ENCODE results near the gene SKIL. TPM values are rescaled to one million over a fixed set of nuclear protein-coding genes. Genes with fewer than 3 reads are reported as not detected.

The SKIL gene
- total RNA-seq (2022; extraction: Qiagen RNA extraction), result 19.2 to 29.0 TPM (median 25.3 TPM) in 5 replicates

GRCh38 chr3:170357176-170358041 is at the start of gene SKIL:
Gene SKIL (plus strand): TSS chr3:170357715. CDS start chr3:170360332, 2,617 bp downstream.

GRCh38 chr3:170418422-170419398 is 61.2 kb downstream of the SKIL start, which contains the start of gene CLDN11:
Gene CLDN11 (plus strand): TSS chr3:170418868. CDS start chr3:170419067, 199 bp downstream.

Other genes with a start within 250 kb of the SKIL start
- 11.0 to 23.0 TPM (median 14.7 TPM) in 5 replicates for gene PHC3, start 176.0 kb upstream of the SKIL start, total RNA-seq (2022; extraction: Qiagen RNA extraction)
- 14.8 to 17.7 TPM (median 15.8 TPM) in 5 replicates for gene PRKCI, start 135.3 kb upstream of the SKIL start, total RNA-seq (2022; extraction: Qiagen RNA extraction)
- gene CLDN11, start 61.2 kb downstream of the SKIL start, total RNA-seq (2022; extraction: Qiagen RNA extraction), result 0.13 to 0.21 TPM (median 0.18 TPM) in 3 of 5 replicates, not detected in the others
- gene SLC7A14, start 228.4 kb downstream of the SKIL start, total RNA-seq (2022; extraction: Qiagen RNA extraction), result not detected in 5 replicates

Data from A549 treated with Mapracorat at 1 μM for 4 hours (cell line).